ENCODE data around the gene ARHGEF28. TPM values are rescaled to one million over a fixed set of nuclear protein-coding genes. Genes with fewer than 3 reads are reported as not detected.

Gene ARHGEF28
- total and polyA plus RNA-seq, 2 of the 13 experiments (the other 11 are each of a cell fraction or from before 2014, with no cell fraction given): 17.4 to 34.1 TPM

DNA sequence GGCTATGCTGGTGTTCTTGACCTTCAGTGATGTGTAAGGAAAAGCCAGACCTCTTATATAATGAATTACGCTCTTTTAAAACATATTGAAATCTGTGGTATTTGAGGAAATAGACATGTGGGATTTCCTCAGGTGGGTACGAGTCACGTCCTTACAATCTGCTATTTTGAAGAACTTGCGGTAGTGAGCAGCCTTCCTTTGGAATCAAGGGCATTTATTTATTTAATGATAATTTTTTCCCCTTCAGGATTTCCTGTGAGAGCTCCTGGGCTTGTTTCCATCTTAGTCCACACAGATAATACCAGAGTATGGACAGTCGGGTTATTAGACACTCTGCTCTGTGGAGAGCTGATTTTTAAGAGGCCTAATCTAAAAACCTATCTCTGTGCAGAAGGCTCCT lies 167.9 kb downstream of the ARHGEF28 start:
- ChIA-PET POLR2A (no interaction called here), CTCF (ENCODE audit: low intra/inter-chr PET ratio, low total read pairs) (no interaction called here)
- no peak overlapping the region for H3K4me2 ChIP-seq (ENCODE audit: low read depth, low read length)
- 95% methylated on average over 5 of the region's 5 CpGs for WGBS (ENCODE audit: low lambda C conversion rate)
- H2AFZ ChIP-seq (ENCODE audit: low read length): no peak overlapping the region
- H3K4me1 ChIP-seq (ENCODE audit: insufficient read depth, low read length): peaks cover 36% of the 10 kb centered on the region
- no peak overlapping the region for H3K9ac ChIP-seq (ENCODE audit: insufficient read depth, low read depth, low read length)
- no peak for DNase-seq (ENCODE audit: low spot score)
- FAIRE-seq: no peak
- H3K27ac ChIP-seq (ENCODE audit: extremely low read length, insufficient read depth, low read length): no peak overlapping the region
- no peaks in the 10 kb centered on the region for H3K9me3 ChIP-seq (ENCODE audit: low read length)
- H3K4me3 ChIP-seq (replicated peaks in 1 of 3; ENCODE audit: insufficient read depth in 1 of 3, low read depth in 2 of 3, low read length in 3 of 3): no peak overlapping the region
- no peak for ATAC-seq
- TF ChIP-seq MAFG (CRISPR knock-in tag; IDR thresholded peaks at IDR 0.05) (no peak), RBM22 (optimal IDR thresholded peaks at IDR 0.05; ENCODE audit: low read length) (no peak), SSRP1 (CRISPR knock-in tag; IDR thresholded peaks at IDR 0.05) (no peak), ZNF7 (CRISPR knock-in tag; IDR thresholded peaks at IDR 0.05) (no peak), KDM5A (IDR thresholded peaks at IDR 0.05; ENCODE audit: borderline replicate concordance, low read length) (no peak)
- TF ChIP-seq, protein P1, sequence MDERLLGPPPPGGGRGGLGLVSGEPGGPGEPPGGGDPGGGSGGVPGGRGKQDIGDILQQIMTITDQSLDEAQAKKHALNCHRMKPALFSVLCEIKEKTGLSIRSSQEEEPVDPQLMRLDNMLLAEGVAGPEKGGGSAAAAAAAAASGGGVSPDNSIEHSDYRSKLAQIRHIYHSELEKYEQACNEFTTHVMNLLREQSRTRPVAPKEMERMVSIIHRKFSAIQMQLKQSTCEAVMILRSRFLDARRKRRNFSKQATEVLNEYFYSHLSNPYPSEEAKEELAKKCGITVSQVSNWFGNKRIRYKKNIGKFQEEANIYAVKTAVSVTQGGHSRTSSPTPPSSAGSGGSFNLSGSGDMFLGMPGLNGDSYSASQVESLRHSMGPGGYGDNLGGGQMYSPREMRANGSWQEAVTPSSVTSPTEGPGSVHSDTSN (CRISPR knock-in tag; IDR thresholded peaks at IDR 0.05): no peak
- TF ChIP-seq, protein P2, sequence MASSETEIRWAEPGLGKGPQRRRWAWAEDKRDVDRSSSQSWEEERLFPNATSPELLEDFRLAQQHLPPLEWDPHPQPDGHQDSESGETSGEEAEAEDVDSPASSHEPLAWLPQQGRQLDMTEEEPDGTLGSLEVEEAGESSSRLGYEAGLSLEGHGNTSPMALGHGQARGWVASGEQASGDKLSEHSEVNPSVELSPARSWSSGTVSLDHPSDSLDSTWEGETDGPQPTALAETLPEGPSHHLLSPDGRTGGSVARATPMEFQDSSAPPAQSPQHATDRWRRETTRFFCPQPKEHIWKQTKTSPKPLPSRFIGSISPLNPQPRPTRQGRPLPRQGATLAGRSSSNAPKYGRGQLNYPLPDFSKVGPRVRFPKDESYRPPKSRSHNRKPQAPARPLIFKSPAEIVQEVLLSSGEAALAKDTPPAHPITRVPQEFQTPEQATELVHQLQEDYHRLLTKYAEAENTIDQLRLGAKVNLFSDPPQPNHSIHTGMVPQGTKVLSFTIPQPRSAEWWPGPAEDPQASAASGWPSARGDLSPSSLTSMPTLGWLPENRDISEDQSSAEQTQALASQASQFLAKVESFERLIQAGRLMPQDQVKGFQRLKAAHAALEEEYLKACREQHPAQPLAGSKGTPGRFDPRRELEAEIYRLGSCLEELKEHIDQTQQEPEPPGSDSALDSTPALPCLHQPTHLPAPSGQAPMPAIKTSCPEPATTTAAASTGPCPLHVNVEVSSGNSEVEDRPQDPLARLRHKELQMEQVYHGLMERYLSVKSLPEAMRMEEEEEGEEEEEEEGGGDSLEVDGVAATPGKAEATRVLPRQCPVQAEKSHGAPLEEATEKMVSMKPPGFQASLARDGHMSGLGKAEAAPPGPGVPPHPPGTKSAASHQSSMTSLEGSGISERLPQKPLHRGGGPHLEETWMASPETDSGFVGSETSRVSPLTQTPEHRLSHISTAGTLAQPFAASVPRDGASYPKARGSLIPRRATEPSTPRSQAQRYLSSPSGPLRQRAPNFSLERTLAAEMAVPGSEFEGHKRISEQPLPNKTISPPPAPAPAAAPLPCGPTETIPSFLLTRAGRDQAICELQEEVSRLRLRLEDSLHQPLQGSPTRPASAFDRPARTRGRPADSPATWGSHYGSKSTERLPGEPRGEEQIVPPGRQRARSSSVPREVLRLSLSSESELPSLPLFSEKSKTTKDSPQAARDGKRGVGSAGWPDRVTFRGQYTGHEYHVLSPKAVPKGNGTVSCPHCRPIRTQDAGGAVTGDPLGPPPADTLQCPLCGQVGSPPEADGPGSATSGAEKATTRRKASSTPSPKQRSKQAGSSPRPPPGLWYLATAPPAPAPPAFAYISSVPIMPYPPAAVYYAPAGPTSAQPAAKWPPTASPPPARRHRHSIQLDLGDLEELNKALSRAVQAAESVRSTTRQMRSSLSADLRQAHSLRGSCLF (CRISPR knock-in tag; IDR thresholded peaks at IDR 0.05; ENCODE audit: borderline replicate concordance): no peak
- TF ChIP-seq, protein P3, sequence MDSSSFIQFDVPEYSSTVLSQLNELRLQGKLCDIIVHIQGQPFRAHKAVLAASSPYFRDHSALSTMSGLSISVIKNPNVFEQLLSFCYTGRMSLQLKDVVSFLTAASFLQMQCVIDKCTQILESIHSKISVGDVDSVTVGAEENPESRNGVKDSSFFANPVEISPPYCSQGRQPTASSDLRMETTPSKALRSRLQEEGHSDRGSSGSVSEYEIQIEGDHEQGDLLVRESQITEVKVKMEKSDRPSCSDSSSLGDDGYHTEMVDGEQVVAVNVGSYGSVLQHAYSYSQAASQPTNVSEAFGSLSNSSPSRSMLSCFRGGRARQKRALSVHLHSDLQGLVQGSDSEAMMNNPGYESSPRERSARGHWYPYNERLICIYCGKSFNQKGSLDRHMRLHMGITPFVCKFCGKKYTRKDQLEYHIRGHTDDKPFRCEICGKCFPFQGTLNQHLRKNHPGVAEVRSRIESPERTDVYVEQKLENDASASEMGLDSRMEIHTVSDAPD (CRISPR knock-in tag; IDR thresholded peaks at IDR 0.05): no peak
- TF ChIP-seq, protein P4, sequence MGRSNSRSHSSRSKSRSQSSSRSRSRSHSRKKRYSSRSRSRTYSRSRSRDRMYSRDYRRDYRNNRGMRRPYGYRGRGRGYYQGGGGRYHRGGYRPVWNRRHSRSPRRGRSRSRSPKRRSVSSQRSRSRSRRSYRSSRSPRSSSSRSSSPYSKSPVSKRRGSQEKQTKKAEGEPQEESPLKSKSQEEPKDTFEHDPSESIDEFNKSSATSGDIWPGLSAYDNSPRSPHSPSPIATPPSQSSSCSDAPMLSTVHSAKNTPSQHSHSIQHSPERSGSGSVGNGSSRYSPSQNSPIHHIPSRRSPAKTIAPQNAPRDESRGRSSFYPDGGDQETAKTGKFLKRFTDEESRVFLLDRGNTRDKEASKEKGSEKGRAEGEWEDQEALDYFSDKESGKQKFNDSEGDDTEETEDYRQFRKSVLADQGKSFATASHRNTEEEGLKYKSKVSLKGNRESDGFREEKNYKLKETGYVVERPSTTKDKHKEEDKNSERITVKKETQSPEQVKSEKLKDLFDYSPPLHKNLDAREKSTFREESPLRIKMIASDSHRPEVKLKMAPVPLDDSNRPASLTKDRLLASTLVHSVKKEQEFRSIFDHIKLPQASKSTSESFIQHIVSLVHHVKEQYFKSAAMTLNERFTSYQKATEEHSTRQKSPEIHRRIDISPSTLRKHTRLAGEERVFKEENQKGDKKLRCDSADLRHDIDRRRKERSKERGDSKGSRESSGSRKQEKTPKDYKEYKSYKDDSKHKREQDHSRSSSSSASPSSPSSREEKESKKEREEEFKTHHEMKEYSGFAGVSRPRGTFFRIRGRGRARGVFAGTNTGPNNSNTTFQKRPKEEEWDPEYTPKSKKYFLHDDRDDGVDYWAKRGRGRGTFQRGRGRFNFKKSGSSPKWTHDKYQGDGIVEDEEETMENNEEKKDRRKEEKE (IDR thresholded peaks at IDR 0.05): no peak
- intact Hi-C loops (cut with micrococcal nuclease; ENCODE audit: unreplicated experiment): loop anchor here (5.0 kb wide), 1 partner anchor 67 kb away; no protein-coding TSS in a partner anchor
- in situ Hi-C loops (cut with HindIII; ENCODE audit: extremely low pct_ligation_motif_present, low pct_unique_long_range_greater_than_20kb): loop anchor here (5.0 kb wide), 1 partner anchor 207 kb away; no protein-coding TSS in a partner anchor
- no peaks in the 10 kb centered on the region for H3K27me3 ChIP-seq (ENCODE audit: control insufficient read depth in 1 of 2, insufficient read depth in 2 of 2, low read length in 2 of 2)
- H3K36me3 ChIP-seq (replicated peaks in 1 of 2; ENCODE audit: control insufficient read depth in 1 of 2, insufficient read depth in 2 of 2, low read length in 2 of 2): peaks cover 5 to 11% of the 10 kb centered on the region in 2 experiments
- no peaks in the 10 kb centered on the region for H3K79me2 ChIP-seq (ENCODE audit: insufficient read depth, low read length)
- BruUV-seq (replicated peaks): no TSS peak
- no peaks in the 10 kb centered on the region for H4K20me1 ChIP-seq (ENCODE audit: insufficient read depth, low read length)
